ENCODE data around the gene NCBP1.

The NCBP1 gene

DNA sequence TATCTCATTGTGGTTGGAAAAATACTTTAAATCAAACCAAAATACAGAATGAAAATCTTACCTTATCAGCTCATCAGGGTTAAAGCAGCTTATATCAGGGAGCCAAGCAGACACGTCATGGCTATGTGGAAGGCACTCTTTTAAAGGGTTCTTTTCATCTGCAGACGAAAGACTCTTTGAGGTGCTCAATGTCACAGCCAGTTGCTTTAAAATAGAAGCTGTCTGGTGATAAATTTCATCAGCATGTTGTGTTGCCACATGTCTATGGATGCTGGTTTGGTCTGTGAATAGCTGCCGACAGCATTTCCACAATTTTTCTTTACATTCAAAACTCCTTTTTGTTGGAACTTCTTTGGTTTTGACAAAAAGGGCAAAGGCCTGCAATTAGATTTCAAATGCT lies 8.0 kb upstream of the NCBP1 start:
- DNase-seq (ENCODE audit: low read depth in 2 of 2, low spot score in 1 of 2): no peak

DNA sequence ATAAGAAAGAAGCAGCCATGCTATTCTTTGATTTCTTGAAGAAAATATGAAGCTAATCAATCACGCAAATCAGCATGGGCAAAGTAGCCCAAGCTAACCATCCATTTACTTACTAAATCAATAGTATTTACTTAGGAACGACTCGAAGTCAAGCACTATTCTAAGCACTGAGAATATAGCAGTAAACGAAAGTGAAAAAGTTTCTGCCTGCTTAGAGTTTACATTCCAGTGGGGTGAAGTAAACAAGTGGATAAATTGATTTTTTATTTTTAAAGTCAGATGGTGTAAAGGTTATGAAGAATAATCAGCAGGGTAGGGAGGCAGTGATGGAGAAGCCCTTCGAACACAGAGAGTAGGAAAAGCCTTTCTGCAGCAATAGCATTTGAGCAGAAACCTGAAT lies 6.0 kb upstream of the NCBP1 start:
- DNase-seq (ENCODE audit: low read depth in 2 of 2, low spot score in 1 of 2): no peak

DNA sequence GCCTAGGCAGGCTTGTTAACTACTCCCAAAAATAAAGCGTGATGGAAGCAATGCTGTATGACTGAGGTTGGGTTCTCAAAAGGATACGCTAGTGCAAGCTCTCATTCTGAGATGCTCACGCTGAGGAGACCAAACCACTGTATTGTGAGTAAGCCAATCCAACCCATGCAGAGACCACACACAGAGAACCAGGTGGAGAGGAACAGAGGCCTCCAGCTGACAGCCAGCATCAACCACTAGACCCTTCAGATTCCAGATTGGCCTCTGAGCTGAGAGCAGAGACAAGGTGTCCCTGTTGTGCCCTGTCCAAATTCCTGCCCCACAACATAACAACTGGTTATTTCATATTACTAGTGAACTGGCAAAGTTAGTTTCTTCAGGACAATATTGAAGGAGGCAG lies 5.0 kb upstream of the NCBP1 start:
- no peak for DNase-seq (ENCODE audit: low read depth in 2 of 2, low spot score in 1 of 2)

DNA sequence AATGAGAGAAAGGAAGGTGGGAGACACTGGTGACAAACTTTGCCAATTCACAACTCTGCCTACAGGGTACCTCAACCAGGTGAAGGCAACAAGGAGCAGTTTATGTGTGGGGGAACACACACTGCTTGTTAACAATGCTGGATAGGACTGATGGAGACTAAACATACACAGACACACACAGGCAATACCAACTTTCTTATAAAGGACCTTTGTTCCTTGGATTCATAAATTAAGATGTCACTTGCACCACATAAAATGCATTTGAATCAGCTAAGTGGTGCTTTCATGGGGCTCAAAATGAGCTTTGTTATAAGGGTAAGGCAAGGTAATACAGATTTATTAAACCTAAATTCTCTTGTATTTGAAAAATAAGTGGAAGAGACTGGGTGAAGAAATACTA lies 4.5 kb upstream of the NCBP1 start:
- no peak for DNase-seq (ENCODE audit: low read depth in 2 of 2, low spot score in 1 of 2)

DNA sequence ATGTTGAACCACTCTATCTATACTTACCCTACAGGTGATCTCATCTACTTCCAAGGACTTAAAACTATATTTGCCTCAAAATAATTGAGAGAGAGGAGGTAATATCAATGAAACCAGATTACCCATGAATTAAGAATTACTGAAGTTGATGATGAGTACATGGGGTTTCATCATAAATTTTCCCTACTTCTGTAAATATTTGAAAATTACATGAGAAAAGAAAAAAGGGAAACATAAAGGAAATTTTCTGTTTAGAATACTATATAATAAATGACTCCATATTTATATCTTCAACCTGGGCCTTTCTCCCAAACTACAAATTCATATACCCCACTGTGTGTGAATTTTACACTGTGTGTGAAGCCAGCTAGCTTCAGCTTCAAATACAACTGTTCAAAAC lies 3.0 kb upstream of the NCBP1 start:
- DNase-seq (ENCODE audit: low read depth in 2 of 2, low spot score in 1 of 2): no peak

DNA sequence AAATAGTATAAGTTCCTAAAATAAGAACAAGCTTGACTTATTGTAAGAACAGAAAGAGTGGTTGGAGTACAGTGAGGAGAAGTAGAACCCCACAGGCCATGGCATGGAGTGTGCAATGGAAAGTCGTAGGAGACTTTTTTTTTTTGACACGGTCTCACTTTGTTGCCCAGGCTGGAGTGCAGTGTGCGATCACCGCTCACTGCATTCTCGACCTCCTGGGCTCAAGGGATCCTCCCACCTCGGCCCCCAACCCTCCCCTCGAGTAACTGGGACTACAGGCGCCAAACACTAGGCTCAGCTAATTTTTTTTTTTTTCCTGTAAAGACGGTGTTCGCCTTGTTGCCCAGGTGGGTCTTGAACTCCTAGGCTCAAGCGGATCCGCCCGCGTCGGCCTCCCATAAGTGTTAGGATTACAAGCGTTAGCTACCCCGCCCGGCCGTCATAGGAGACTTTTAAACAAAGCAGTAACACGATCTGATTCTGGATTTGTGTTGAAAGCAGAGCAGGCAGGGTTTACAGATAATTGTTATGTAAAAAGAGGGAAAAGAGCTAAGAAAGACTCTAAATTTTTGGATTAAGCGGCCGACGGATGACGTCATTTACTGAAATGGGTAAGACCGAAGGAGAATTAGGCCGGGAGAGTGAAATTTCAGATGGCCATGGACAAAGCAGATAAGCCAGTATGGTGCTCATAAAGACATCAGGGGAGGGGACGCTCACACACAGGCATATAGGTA lies 1.2 kb upstream of the NCBP1 start:
- DNase-seq (ENCODE audit: low read depth in 2 of 2, low spot score in 1 of 2): no peak

DNA sequence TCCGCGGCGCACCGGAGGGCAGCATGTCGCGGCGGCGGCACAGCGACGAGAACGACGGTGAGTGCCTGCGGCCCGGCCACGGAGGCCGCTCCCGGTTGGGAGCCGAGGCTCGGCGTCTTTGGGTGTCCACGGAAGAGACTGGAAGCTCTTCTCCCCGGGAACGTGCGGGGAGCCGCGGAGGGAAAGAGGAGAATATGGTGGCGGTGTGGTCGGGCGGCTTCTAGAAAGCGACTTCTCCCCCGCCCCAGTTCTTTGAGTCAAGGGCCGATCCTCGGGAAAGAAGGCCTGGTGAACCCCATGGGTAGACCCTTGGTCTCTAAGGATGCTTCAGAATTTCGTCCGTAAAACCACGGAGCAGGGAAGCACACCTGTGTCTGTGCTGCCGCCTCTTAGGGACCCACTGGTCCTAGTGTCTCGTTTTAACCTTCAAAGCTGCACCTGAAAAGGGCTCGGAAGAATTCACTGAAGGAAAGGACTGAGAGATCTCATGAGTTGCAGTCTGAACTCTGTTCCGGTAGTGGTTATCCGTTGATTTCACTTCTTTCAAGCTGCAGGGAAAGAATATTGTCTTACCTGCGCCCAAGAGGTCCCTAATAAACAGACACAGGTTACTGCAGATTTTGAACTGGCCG lies 354 bp downstream of the NCBP1 start:
- DNase-seq (ENCODE audit: low read depth in 2 of 2, low spot score in 1 of 2): no peak

DNA sequence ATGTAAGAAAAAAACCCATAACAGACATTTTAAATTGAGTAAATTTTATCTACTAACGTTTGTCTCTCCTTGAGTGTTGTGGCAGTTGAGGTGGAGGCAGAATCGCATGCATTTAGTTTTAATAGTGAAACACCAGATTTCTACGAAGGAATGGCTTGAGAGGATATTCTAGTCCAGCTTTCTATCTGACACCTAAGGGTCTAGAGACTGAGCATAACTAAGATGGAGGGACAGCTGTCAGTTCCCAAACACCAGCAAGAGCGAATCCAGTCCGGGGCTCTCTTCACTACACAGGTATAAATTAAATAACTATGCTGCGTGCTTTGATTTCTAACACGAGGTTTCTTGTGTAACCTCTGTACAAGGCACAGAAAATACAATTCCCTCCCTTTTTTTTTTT lies 1.4 kb downstream of the NCBP1 start:
- no peak for DNase-seq (ENCODE audit: low read depth in 2 of 2, low spot score in 1 of 2)

DNA sequence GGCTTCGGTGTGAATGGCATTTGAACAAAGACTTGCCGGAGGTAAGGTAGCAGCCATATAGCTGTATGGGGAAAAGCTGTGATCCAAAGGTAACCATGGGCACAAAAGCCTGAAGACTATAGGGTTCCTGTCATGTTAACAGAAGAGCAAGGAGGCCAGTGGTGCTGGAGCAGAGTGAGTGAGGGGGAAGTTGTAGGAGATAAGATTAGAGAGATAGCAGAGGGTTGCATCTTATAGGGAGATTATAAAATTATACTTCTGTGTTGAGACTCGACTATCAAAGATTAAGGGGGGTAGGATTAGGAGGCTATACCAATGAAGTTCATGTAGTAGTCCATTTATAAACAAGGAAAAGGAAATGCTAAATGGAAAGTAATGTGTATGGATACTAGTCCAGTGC lies 3.3 kb downstream of the NCBP1 start:
- DNase-seq (ENCODE audit: low read depth in 2 of 2, low spot score in 1 of 2): no peak

DNA sequence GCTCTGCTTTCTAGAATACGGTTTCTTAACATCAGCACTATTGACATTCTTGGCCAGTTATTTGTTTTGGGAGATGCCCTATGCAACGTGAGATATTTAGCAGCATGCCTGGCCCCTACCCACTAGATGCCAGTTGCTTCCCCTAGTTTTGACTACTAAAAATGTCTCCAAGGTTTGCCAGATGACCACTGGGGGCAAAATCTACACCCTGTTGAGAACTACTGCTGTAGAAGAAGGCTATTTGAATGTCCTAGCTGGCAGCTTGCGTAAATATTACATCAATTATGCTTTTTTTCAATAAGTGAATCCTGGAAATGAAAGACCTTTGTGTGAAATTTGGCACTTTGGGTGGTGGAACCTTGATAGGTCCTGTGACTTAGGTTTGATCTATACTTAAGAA lies 5.0 kb downstream of the NCBP1 start:
- no peak for DNase-seq (ENCODE audit: low read depth in 2 of 2, low spot score in 1 of 2)

DNA sequence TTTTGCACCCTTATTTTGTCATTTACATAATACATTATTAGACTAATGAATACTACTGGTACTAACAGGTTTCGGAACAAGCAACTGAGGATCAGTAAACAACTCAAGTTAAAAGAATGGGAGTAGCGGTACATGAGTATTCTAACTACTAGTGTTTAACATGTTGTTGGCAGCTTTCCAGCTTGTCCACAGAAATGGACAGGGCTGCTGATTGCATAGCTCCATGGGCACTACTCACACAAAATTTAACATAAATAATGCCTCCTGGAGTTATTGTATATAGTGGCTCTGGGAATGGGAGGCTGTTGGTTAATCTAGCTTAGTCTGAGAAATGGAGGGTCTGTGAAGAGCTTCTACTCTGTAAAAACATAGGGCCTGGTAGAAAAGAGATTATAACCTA lies 6.7 kb downstream of the NCBP1 start:
- no peak for DNase-seq (ENCODE audit: low read depth in 2 of 2, low spot score in 1 of 2)

DNA sequence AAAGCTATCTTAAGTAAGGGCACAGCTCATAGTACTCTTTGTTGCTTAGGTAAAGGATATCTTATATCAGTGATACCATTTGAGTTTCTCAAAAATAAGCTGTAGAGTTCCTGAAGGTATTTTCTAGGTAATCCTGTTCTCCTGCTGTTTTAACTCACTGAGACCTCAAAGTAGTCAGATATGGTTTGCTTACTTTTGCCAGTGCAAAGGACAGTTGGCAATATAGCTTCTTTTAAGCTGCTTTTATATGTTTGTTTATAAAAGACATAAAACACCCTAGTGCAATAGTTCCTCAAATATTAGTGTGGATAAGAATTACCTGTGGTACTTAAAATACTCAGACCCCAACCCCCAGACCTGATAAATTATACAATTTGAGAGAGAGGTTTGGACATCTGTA lies 12.1 kb downstream of the NCBP1 start:
- DNase-seq (ENCODE audit: low read depth in 2 of 2, low spot score in 1 of 2): no peak

DNA sequence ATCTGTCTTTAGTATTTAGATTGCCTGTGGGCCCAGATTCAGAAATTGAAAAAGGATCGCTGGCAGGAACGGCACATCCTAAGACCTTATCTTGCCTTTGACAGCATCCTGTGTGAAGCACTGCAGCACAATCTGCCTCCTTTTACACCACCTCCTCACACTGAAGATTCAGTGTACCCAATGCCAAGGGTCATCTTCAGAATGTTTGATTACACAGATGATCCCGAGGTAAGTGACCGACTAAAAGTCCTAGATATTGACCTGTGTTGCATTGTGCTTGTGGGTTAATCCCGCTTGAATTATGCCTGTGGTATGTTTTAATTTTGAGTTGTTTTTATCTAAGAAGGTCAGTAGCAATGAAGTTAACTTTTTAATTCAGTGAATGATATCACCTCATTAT lies 14.4 kb downstream of the NCBP1 start:
- DNase-seq (ENCODE audit: low read depth in 2 of 2, low spot score in 1 of 2): no peak

DNA sequence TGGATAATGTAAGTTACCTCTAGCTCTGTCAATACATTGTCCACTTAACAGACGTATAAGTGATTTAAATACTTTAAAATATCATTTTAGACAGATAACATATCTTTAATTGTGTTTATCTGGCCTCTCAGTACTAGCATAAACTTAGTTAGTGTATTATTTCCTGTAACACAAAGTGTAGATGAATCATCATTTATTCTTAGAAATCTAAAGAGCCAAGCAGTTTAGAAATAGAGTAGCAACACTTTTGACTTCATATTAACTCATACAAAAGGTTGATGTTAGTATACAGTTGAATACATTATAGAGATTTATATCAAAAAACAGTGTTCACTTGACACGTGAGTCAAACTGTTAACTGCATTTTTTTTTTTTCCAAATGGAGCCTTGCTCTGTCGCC lies 18.0 kb downstream of the NCBP1 start:
- no peak for DNase-seq (ENCODE audit: low read depth in 2 of 2, low spot score in 1 of 2)

DNA sequence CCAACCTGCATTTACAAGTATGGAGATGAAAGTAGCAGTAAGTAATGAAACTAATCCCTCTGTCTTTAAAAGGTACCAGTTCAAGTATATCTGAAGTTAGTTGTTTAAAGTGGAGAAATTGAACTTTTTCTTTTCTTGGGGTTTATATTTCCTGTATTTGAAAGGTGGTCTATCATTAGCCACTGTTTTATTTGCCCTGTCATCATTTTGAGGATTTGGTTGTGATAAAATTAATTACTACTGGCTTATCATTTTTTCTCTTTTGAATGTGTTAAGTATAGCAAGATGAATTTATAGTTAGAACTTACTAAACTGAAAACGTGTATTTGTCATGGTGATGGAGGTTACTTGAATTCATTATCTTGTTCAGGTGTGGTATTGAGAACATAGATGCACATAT lies 25.1 kb downstream of the NCBP1 start:
- DNase-seq (ENCODE audit: low read depth in 2 of 2, low spot score in 1 of 2): no peak

DNA sequence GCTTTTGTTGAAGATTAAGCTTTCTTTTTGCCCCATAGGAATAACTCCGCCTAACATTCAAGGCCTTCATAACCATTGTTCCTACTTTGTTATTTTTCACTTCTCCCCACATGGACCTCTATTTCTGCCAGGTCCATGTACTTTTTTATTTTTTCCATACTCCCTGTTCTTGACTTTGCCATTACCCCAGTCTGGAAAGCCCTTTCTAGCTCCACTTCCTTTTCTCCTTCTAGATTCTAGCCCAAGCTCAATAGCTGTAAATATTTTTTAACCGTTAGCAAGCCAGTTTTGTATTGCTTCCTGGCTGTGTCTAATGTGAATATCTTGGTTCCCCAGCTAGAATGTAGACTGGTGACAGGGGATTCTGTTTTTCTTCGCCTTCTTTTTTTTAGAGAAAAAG lies 26.1 kb downstream of the NCBP1 start:
- no peak for DNase-seq (ENCODE audit: low read depth in 2 of 2, low spot score in 1 of 2)

DNA sequence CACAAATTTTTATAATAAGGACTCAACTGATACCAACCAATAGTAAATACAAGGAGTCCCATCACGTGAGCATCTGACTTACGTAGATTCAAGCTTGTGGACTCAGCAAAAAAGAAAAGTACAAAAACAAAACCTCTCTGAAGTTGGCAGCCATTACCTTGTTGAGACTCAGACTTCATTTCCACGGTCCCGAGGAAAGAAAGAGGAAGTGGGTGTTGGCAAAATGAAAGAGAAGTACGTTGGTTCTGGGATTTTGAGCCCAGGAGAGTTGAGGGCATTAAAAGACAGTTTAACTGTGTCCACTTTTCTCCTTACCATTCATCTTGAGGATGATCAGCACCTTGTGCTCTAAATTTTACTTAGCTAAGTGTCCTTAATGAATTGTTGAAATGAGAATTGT lies 26.7 kb downstream of the NCBP1 start:
- DNase-seq (ENCODE audit: low read depth in 2 of 2, low spot score in 1 of 2): no peak

DNA sequence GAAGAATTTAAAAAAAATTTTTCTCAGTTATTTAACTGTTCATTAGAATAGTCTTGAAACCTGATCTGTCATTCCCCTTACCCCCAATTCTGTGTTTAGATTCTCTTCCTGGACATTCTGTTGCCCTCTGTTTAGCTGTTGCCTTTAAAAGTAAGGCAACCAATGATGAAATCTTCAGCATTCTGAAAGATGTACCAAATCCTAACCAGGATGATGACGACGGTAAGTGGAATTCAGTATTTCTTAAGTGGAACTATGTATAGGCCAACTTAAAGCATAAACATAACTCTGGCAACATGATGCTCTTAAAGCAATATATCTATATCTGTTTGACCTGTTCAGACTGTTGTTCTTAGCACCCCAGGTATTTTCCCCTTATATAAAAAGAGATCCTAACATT lies 27.2 kb downstream of the NCBP1 start:
- DNase-seq (ENCODE audit: low read depth in 2 of 2, low spot score in 1 of 2): no peak

DNA sequence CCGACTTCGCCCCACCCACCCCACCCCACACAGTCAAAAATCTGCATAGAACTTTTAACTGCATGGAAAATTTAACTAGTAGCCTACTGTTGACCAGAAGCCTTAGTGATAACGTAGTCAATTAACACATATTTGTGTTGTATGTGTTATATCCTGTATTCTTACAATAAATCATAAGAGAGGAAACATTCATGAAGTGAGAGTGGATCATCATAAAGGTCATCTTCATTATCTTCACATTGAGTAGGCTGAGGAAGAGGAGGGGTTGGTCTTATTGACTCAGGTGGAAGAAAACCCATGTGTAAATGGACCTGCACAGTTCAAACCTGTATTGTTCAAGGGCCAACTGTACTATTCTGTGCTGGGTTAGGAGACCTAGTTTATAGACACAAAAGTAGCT lies 32.1 kb downstream of the NCBP1 start:
- no peak for DNase-seq (ENCODE audit: low read depth in 2 of 2, low spot score in 1 of 2)

DNA sequence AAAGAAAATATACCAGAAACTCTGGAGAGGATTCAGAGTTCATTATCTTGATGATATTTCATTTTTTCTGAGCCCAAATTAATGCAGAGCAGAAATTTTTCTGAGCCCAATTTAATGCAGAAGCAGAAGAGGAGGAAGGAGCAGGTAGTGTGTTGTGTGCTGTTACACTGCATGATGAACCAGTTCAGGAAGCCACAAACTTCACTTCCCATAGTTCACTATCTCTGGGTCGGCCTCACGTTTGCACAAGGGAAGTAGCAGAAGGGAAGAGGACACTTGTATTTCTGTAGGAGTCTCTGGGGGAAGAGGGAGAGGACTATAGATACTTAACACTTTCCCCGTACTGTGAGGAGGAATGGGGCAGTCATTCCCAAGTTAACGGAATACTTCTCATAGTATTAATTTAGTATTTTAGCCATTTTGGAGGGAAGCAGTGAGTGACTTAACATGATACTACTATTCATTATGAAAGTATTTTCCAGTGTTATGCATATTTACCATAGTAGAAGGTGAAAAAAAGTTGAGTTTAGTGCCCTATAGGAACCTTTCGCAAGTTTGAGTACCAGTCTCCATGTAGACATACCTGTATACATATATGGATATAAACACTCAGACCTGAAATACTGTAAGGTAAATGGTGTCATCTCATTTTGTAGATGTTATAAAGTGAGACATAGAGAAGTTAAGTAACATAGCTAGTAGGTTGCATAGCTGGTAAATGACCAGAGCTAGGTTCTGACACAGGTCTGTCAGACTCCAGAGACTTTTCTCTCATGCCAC lies 33.5 kb downstream of the NCBP1 start:
- DNase-seq (ENCODE audit: low read depth in 2 of 2, low spot score in 1 of 2): no peak

DNA sequence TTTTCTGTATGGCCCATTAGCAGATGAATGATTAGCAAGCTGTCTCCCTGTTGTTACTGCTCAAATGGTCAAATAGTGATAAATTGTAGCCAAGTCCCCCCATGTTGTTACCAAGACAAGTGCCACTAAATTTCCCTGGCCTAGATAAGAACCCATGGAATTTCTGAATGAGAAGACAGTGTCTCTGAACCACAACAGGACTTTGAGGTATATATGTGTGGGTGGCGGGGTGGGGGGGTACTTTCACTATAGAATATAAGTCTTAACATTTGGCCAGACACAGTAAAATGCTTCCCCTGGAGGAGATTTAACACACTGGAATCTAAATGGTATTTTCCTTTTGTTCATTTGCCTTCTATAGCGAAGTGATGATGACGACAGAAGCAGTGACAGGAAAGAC lies 34.9 kb downstream of the NCBP1 start:
- no peak for DNase-seq (ENCODE audit: low read depth in 2 of 2, low spot score in 1 of 2)

DNA sequence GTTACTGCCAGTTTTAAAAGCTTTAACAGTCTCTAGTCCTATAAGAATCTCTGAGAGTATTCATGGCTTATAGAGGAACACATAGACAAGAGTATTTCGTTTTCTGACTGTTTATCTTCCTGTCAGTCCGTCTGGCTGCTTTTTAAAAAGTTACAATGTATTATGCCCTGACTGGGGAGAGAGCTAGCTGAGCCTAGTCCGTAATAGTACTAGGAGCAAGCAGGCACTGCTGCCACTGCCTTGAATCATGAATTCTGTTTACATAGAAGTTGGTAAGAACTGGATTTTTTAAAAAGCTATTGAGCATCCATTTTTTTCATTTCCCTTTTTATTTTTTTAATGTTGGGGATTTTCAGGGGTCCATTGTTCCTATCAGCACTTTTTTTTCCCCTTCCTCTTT lies 37.0 kb downstream of the NCBP1 start:
- no peak for DNase-seq (ENCODE audit: low read depth in 2 of 2, low spot score in 1 of 2)

DNA sequence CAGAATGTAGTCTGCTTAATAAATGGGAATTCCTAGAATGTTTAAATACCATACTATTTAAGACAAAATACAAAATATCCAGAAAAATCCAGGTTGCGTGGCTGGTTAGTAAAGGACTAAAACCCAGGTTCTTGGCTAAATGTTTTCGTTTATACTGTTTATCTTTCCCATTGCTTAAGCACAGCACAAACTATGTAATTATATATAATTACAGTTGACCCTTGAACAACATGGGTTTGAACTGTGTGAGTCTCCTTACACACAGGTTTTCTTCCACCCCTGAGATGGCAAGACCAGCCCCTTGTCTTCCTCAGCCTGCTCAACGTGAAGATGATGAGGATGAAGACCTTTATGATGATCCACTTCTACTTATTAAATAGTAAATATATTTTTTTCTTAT lies 38.8 kb downstream of the NCBP1 start:
- DNase-seq (ENCODE audit: low read depth in 2 of 2, low spot score in 1 of 2): no peak
